ENCODE data around the gene WDR38.

WDR38 gene

DNA sequence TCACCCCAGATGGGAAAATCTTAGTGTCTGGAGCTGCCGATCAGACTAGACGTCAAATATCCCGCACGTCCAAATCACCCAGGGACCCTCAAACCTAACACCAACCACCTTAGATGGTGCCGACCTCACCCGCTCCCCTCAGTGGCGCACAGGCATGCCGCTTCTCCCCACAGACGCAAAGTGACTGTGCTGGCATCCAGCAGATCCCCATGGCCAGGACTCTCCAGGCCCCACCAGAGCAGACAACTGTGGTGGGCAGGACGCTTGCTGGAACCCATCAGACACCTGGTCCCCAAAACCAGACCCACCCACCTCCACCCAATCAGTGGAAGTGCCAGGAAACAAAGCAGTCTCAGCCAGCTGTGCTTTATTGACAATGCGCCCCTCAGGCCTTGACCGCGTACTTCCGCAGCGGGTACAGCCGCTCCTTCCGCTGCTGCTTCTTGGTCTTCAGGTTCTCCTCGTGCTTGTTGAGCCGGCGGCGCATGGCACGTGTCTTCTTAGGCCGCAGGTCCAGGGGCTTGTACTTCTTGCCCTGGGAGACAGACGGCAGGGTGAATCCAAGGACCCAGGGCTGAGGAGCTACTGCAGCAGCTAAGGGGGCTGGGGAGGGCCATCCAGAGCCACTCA lies 4.4 kb downstream of the WDR38 start:
- H3K27ac Mint-ChIP-seq: peak overlapping the region in 1 of 2 donors; percentile 73
- no peaks in the 10 kb centered on the region for H3K27me3 Mint-ChIP-seq
- peaks cover 41% of the 10 kb centered on the region for H3K36me3 Mint-ChIP-seq (ENCODE audit: insufficient read depth)
- H3K4me1 Mint-ChIP-seq (ENCODE audit: low read depth in 2 of 2): peaks cover 30% of the 10 kb centered on the region in 2 donors
- ATAC-seq (replicated peaks) (no peak), DNase-seq (no peak)
- no peak overlapping the region for H3K4me3 Mint-ChIP-seq
- no peaks in the 10 kb centered on the region for H3K9me3 Mint-ChIP-seq

- no peak overlapping the region for H3K4me3 Mint-ChIP-seq
- H3K9me3 Mint-ChIP-seq: no peaks in the 10 kb centered on the region
- H3K27ac Mint-ChIP-seq: peak overlapping the region in 1 of 2 donors; percentile 73
- peaks cover 26% of the 10 kb centered on the region in 2 donors for H3K4me1 Mint-ChIP-seq (ENCODE audit: low read depth in 2 of 2)
- ATAC-seq (replicated peaks) (no peak), DNase-seq (no peak)
- peaks cover 41% of the 10 kb centered on the region for H3K36me3 Mint-ChIP-seq (ENCODE audit: insufficient read depth)
- no peaks in the 10 kb centered on the region for H3K27me3 Mint-ChIP-seq
These were observed 5.2 kb downstream of the WDR38 start for GRCh38 chr9:124858330-124859046.

DNA sequence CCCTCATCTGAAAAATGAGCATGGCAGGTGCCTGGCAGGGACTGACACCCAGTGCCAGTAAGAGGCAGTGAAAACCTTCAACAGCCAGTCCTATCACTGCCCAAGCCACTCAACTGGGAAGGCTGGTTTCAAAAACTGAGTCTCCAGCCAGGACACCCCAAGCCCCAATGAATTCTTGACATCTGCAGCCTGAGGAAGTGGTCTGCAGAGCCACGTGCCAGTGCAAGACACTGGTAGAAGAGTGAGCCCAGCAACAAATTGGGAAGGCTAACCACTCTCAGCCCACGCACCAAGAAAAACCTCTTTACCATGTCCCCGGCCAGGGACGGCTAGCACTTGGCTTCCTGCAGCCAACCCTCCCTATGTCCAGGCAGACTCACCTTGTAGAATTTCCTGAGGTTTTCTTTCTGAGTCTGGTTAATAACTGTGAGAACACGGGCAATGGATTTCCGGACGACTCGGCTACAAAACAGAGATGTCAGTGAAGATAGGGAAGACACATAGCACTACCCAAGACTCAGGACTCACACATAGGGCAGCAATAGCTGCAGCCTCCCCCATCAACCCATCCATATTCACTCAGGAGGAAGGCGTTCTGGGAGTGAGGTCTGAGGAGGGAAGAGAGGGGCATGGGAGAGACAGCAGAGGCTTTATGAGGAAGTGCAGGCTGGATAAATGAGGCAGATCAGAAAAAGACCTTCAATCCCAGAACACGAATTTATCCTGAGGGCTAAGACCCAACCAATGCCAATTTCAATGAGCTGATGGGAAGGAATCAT lies 6.7 kb downstream of the WDR38 start:
- H3K27me3 Mint-ChIP-seq: no peaks in the 10 kb centered on the region
- H3K4me3 Mint-ChIP-seq: peak overlapping the region; percentile 95 to 96
- H3K4me1 Mint-ChIP-seq (ENCODE audit: low read depth in 2 of 2): peaks cover 24 to 26% of the 10 kb centered on the region in 2 donors
- ATAC-seq (replicated peaks) (no peak), DNase-seq (no peak)
- peak overlapping the region; percentile 94 to 95 for H3K27ac Mint-ChIP-seq
- H3K36me3 Mint-ChIP-seq (ENCODE audit: insufficient read depth): peaks cover 41% of the 10 kb centered on the region
- no peaks in the 10 kb centered on the region for H3K9me3 Mint-ChIP-seq

DNA sequence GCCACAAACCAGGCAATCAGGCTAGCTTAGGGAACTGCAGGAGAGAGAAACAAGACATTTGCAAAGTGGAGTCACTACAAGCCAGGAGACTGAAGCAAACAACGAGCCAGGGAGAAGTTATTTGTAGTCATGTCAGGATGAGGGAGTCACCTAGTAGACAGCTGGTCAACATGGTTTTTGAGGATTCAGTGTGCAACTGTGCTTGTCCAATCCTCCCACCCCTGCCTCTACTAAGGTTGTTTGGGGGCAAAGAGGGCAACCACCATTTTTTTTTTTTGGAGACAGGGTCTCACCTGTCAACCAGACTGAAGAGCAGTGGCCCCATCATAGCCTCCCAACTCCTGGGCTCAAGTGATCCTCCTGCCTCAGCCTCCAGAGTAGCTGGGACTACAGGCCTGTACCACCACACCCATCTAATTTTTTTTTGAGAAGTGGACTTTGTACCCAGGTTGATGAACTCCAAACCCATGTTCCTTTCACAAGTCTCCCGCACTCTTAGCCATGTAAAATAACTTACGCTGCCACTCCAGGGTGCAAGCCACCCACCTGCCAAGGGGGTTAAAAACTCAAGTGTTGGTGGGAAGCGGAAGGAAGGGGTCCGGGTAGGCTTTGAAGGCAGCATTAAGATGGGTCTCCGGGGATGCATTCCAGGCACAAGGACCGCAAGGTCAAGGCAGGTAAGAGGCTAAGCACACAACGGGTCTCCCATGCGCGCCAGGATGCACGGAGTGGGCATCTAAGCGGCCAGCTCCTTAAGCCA lies 7.5 kb downstream of the WDR38 start:
- H3K4me1 Mint-ChIP-seq (ENCODE audit: low read depth in 2 of 2): peaks cover 23 to 26% of the 10 kb centered on the region in 2 donors
- peaks cover 44% of the 10 kb centered on the region for H3K36me3 Mint-ChIP-seq (ENCODE audit: insufficient read depth)
- no peak for DNase-seq
- H3K9me3 Mint-ChIP-seq: no peaks in the 10 kb centered on the region
- peak overlapping the region; percentile 95 to 96 for H3K4me3 Mint-ChIP-seq
- H3K27me3 Mint-ChIP-seq: no peaks in the 10 kb centered on the region
- H3K27ac Mint-ChIP-seq: peak overlapping the region; percentile 94 to 95
- no peak for ATAC-seq (replicated peaks)

GRCh38 chr9:124861342-124862229 lies 8.3 kb downstream of the WDR38 start, which contains the start of the genes ARPC5L and RPL35:
Gene ARPC5L (plus strand): TSS chr9:124862130. CDS start chr9:124869291, 7,161 bp downstream.
Gene RPL35 (minus strand): TSS chr9:124861957. CDS start chr9:124861912, 45 bp downstream.
- peak within 1 kb of the TSS; percentile 94 to 95 for H3K27ac Mint-ChIP-seq
- H3K27me3 Mint-ChIP-seq: no peaks in the 10 kb centered on the region
- ATAC-seq (replicated peaks) (peak; percentile 90), DNase-seq (peak; percentile 94 to 96 (median 96))
- H3K4me1 Mint-ChIP-seq (ENCODE audit: low read depth in 2 of 2): peaks cover 23 to 26% of the 10 kb centered on the region in 2 donors
- no peaks in the 10 kb centered on the region for H3K9me3 Mint-ChIP-seq
- H3K36me3 Mint-ChIP-seq (ENCODE audit: insufficient read depth): peaks cover 38% of the 10 kb centered on the region
- H3K4me3 Mint-ChIP-seq: peak within 1 kb of the TSS; percentile 95 to 96

- no peak for DNase-seq
- ATAC-seq (replicated peaks): no peak
- H3K27me3 Mint-ChIP-seq: no peaks in the 10 kb centered on the region
- H3K36me3 Mint-ChIP-seq (ENCODE audit: insufficient read depth): peaks cover 38% of the 10 kb centered on the region
- no peak overlapping the region for H3K27ac Mint-ChIP-seq
- H3K9me3 Mint-ChIP-seq: no peaks in the 10 kb centered on the region
- peak overlapping the region; percentile 46 to 96 for H3K4me3 Mint-ChIP-seq
- H3K4me1 Mint-ChIP-seq (ENCODE audit: low read depth in 2 of 2): peaks cover 25 to 31% of the 10 kb centered on the region in 2 donors
These were observed 10.2 kb downstream of the WDR38 start for GRCh38 chr9:124863371-124863871.

DNA sequence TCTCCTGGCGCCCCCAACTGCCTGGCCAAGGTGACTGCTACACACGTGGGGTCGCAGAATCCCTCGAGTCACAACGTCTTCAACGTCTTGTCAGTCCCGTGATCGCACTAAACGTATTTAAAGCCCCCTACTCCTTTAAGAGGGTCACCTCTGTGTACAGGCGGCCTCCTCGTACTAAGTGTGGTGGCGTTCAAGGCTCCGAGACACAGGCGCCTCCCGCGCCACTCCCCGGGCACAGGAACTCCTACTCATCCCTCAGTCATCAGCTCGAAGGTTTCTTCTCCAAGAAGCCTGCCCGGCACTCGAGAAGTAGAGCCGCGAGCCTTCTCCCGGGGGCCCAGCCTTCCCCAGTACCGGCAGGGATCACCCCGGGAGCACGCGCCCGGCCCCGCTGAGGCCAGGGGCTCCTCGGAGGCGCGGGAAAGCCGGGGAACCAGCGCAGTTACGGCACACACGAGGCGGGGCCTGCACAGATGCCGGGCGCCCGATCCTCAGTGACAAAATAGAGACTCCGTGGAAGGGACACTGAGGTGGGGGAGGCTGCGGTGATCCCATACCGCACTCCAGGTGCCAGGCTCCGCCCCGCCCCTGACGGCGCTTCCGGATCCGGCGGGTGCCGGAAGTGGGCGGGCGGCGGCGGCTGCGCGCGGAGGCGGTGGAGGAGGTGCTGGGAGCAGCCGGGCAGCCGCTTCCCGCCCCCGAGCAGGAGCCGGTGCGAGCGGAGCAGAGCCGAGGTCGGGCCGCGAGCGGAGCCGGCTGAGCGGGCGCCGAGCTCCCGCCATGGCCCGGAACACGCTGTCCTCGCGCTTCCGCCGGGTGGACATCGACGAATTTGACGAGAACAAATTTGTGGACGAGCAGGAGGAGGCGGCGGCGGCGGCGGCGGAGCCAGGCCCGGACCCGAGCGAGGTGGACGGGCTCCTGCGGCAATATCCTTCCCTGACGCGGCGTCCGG lies 15.5 kb downstream of the WDR38 start:
- no peaks in the 10 kb centered on the region for H3K27me3 Mint-ChIP-seq
- peak overlapping the region; percentile 93 to 97 for H3K4me3 Mint-ChIP-seq
- peak; percentile 86 to 92 (median 89) for DNase-seq
- no peaks in the 10 kb centered on the region for H3K9me3 Mint-ChIP-seq
- H3K4me1 Mint-ChIP-seq (ENCODE audit: low read depth in 2 of 2): peaks cover 42 to 45% of the 10 kb centered on the region in 2 donors
- peaks cover 54% of the 10 kb centered on the region for H3K36me3 Mint-ChIP-seq (ENCODE audit: insufficient read depth)
- H3K27ac Mint-ChIP-seq: peak overlapping the region; percentile 93 to 97
- ATAC-seq (replicated peaks): peak; percentile 65

DNA sequence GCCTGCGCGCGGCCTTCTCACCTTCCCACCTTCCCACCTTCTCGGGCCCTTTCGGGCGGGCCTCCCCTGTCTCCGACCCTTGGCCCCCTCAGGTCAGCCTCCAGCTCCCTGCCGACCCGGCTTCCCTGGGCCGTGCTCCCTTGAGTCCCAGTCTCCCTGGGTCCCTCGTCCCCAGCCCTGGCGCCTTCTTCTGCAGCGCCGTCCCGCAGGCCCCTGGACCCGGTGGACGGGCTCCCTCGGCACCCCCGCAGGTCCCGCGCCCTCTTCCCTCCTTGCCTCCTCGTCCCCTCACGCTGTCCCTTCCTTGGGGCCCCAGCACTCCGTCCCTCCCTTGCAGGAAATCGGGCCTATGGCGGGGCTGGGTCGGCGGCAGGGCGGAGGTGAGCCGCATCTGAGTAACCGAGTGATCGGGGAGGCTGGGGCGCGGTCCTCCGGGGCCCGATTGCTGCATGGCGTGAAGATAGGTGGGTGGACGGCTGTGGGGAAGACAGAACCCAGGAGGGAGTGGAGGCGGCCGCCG lies 16.3 kb downstream of the WDR38 start:
- peaks cover 45 to 50% of the 10 kb centered on the region in 2 donors for H3K4me1 Mint-ChIP-seq (ENCODE audit: low read depth in 2 of 2)
- H3K36me3 Mint-ChIP-seq (ENCODE audit: insufficient read depth): peaks cover 61% of the 10 kb centered on the region
- H3K9me3 Mint-ChIP-seq: no peaks in the 10 kb centered on the region
- H3K27ac Mint-ChIP-seq: peak overlapping the region; percentile 91 to 97
- DNase-seq (peak in 2 of 3 experiments; percentile 45 to 46), ATAC-seq (replicated peaks) (peak; percentile 26)
- H3K4me3 Mint-ChIP-seq: peak overlapping the region; percentile 93 to 97
- H3K27me3 Mint-ChIP-seq: no peaks in the 10 kb centered on the region

DNA sequence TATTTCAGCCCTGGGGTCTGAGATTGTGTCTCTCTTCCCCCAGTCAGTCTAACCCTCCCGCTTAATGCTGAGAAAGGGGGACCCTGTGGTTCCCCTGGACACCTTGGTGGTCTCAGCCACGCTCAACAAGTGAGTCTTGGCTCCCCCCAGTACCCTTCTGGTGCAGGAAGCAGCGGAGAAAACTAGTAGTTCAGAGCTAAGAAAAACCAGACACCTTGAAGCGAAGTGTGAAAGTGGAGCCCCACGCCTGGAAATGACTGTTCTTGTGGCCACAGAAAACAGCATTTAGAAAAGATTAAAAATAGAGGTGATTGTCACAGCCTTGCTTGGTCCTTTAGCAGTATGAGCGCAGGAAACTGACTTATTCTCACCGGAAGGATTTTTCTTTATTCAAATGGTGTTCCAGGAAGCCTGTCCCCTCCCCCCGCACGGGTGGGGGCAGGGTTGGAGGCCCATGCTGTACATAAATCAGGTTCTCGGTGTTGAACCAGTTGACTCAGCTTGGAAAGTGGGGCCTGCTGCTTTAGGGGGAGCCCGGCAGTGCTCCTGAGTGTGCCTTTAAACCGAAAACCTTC lies 16.8 kb downstream of the WDR38 start:
- Mint-ChIP-seq H3K4me3 (peak overlapping the region; percentile 93 to 97), H3K27ac (peak overlapping the region; percentile 91 to 97), H3K4me1 (ENCODE audit: low read depth in 2 of 2) (peaks cover 51 to 54% of the 10 kb centered on the region in 2 donors), H3K36me3 (ENCODE audit: insufficient read depth) (peaks cover 66% of the 10 kb centered on the region), H3K27me3 (no peaks in the 10 kb centered on the region), H3K9me3 (no peaks in the 10 kb centered on the region)
- DNase-seq (peak; percentile 83 to 88 (median 84)), ATAC-seq (replicated peaks) (peak; percentile 64)

- peaks cover 54% of the 10 kb centered on the region in 2 donors for H3K4me1 Mint-ChIP-seq (ENCODE audit: low read depth in 2 of 2)
- H3K27me3 Mint-ChIP-seq: no peaks in the 10 kb centered on the region
- no peaks in the 10 kb centered on the region for H3K9me3 Mint-ChIP-seq
- ATAC-seq (replicated peaks): no peak
- H3K27ac Mint-ChIP-seq: peak overlapping the region; percentile 91 to 97
- DNase-seq: no peak
- peak overlapping the region; percentile 93 to 97 for H3K4me3 Mint-ChIP-seq
- H3K36me3 Mint-ChIP-seq (ENCODE audit: insufficient read depth): peaks cover 70% of the 10 kb centered on the region
These were observed 17.5 kb downstream of the WDR38 start for GRCh38 chr9:124870723-124871122.

DNA sequence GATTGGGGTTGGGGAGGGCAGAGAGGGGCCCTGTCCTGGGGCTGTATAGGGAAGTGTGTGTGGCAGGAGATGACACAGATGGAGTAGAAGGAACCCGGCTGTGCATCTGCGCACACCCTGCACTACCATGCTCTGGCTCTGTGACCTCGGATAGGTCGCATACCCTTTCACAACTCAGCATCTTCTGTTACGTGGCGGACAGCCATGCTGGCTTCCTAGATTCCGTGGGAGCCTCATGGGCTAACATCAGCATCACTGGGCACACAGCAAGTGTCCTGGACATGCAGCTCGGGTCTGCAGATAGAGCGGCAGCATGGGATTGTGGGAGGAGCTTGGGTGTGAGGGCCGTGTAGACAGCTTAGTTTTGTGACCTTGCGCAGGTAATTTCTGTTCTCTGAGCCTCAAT lies 17.9 kb downstream of the WDR38 start:
- H3K27ac Mint-ChIP-seq: peak overlapping the region; percentile 91 to 97
- ATAC-seq (replicated peaks) (no peak), DNase-seq (no peak)
- H3K4me1 Mint-ChIP-seq (ENCODE audit: low read depth in 2 of 2): peaks cover 54% of the 10 kb centered on the region in 2 donors
- peaks cover 74% of the 10 kb centered on the region for H3K36me3 Mint-ChIP-seq (ENCODE audit: insufficient read depth)
- no peaks in the 10 kb centered on the region for H3K27me3 Mint-ChIP-seq
- H3K4me3 Mint-ChIP-seq: peak overlapping the region; percentile 93 to 97
- no peaks in the 10 kb centered on the region for H3K9me3 Mint-ChIP-seq
